Neural cell (in vitro differentiated cells): ENCODE measurements around the gene PKIB. TPM values are rescaled to one million over a fixed set of nuclear protein-coding genes. Genes with fewer than 3 reads are reported as not detected.

ENCODE experiments used
- H2AFZ ChIP-seq: fragments of 200-600, 300-800 bp; sonication (generic), shearing (Covaris generic); 2 replicates; pipeline ENCODE4 v1.6.0; 2014; ENCODE audit warnings: low read depth, mild to moderate bottlenecking, antibody characterized with exemption, low read length, moderate library complexity
- H3F3A ChIP-seq: fragments of 200-600 bp; shearing (Covaris generic); 2 replicates; pipeline ENCODE4 v1.6.1; 2016; ENCODE audit warnings: mild to moderate bottlenecking, moderate library complexity, mixed read lengths, antibody characterized with exemption, low read length; ENCODE audit not compliant: insufficient read depth, poor library complexity, severe bottlenecking
- H3K27ac ChIP-seq: fragments of 200-600, 300-800 bp; sonication (generic), shearing (Covaris generic); 2 replicates; pipeline ENCODE4 v1.5.1; 2014; ENCODE audit warnings: mild to moderate bottlenecking, low read length, moderate library complexity
- H3K27me3 ChIP-seq: fragments of 300-800, 200-600 bp; sonication (generic), shearing (Covaris generic); 2 replicates; pipeline ENCODE4 v1.6.0; 2014; ENCODE audit warnings: mild to moderate bottlenecking, low read depth, low read length, moderate library complexity; ENCODE audit not compliant: insufficient read depth
- H3K36me3 ChIP-seq: fragments of 300-800, 200-600 bp; sonication (generic), shearing (Covaris generic); 2 replicates; pipeline ENCODE4 v1.5.1; 2014; ENCODE audit warnings: mild to moderate bottlenecking, antibody characterized with exemption, low read length, moderate library complexity; ENCODE audit not compliant: insufficient read depth
- H3K4me2 ChIP-seq: fragments of 300-800, 200-600 bp; sonication (generic), shearing (Covaris generic); 2 replicates; pipeline ENCODE4 v1.6.0; 2014; ENCODE audit warnings: mild to moderate bottlenecking, low read length
- H3K4me3 ChIP-seq: fragments of 300-800, 200-600 bp; sonication (generic), shearing (Covaris generic); 2 replicates; pipeline ENCODE4 v1.5.1; 2014; ENCODE audit warnings: mild to moderate bottlenecking, low read length, moderate library complexity
- H3K79me2 ChIP-seq: fragments of 200-600 bp; shearing (Covaris generic); replicated peaks from 2 replicates; pipeline ENCODE4 v1.6.0; 2014; ENCODE audit warnings: mild to moderate bottlenecking, low read length, moderate library complexity; ENCODE audit not compliant: insufficient read depth
- H3K9ac ChIP-seq: fragments of 300-800, 200-600 bp; sonication (generic), shearing (Covaris generic); 2 replicates; pipeline ENCODE4 v1.6.1; 2016; ENCODE audit warnings: mild to moderate bottlenecking, low read length, mixed read lengths
- H3K9me2 ChIP-seq: fragments of 200-600 bp; shearing (Covaris generic); 2 replicates; pipeline ENCODE4 v1.6.1; 2016; ENCODE audit warnings: mild to moderate bottlenecking, low read length, mixed read lengths; ENCODE audit not compliant: insufficient read depth
- H3K9me3 ChIP-seq: fragments of 200-600, 300-800 bp; sonication (generic), shearing (Covaris generic); 2 replicates; pipeline ENCODE4 v1.6.1; 2016; ENCODE audit warnings: mild to moderate bottlenecking, mixed run types, low read length, moderate library complexity, mixed read lengths
- H4K20me1 ChIP-seq: fragments of 200-600 bp; shearing (Covaris generic); 2 replicates; pipeline ENCODE4 v1.6.1; 2016; ENCODE audit warnings: mild to moderate bottlenecking, mixed run types; ENCODE audit not compliant: insufficient read depth
- EP300 ChIP-seq: fragments of 450-650 bp; conservative IDR thresholded peaks from 2 replicates; pipeline ENCODE4 v1.6.1; 2014; ENCODE audit warnings: antibody characterized with exemption, mild to moderate bottlenecking, moderate library complexity; ENCODE audit not compliant: poor library complexity, severe bottlenecking
- EZH2 ChIP-seq: fragments of 200-600, 300-800 bp; shearing (Covaris generic), sonication (generic); IDR thresholded peaks from 2 replicates; pipeline ENCODE4 v1.6.1; 2014; ENCODE audit warnings: antibody characterized with exemption, low read length, borderline replicate concordance, mild to moderate bottlenecking; ENCODE audit not compliant: insufficient read depth, poor library complexity, severe bottlenecking
- MXI1 ChIP-seq: fragments of 450-650 bp; conservative IDR thresholded peaks from 2 replicates; pipeline ENCODE4 v1.6.1; 2014; ENCODE audit warnings: antibody characterized with exemption, mild to moderate bottlenecking; ENCODE audit not compliant: poor library complexity, severe bottlenecking
- POLR2AphosphoS5 ChIP-seq: IDR thresholded peaks from 2 replicates; pipeline ENCODE4 v1.6.1; 2012
- RAD21 ChIP-seq: fragments of 450-650 bp; conservative IDR thresholded peaks from 2 replicates; pipeline ENCODE4 v1.6.1; 2014; ENCODE audit warnings: antibody characterized with exemption, mild to moderate bottlenecking, moderate library complexity
- SMC3 ChIP-seq: fragments of 450-650 bp; conservative IDR thresholded peaks from 2 replicates; pipeline ENCODE4 v1.6.1; 2014; ENCODE audit warnings: antibody characterized with exemption, mild to moderate bottlenecking, moderate library complexity; ENCODE audit not compliant: poor library complexity
- TAF1 ChIP-seq: IDR thresholded peaks from 2 replicates; pipeline ENCODE4 v1.6.1; 2012; ENCODE audit warnings: low read depth
- polyA plus RNA-seq: library from polyadenylated mRNA; depleted of rRNA; stranded (reverse); fragments of >200 nt; gene quantifications from 2 replicates; pipeline ENCODE4 v1.2.3, GENCODE V29; 2014
- TF ChIP-seq, protein P1 (sequence below): fragments of 450-650 bp; IDR thresholded peaks from 2 replicates; pipeline ENCODE4 v1.5.1; 2014; ENCODE audit warnings: antibody characterized with exemption, mild to moderate bottlenecking, moderate library complexity; ENCODE audit not compliant: poor library complexity, severe bottlenecking
- TF ChIP-seq, protein P2 (sequence below): IDR thresholded peaks from 2 replicates; pipeline ENCODE4 v1.6.1; 2012; ENCODE audit warnings: borderline replicate concordance

PKIB gene
- polyA plus RNA-seq, 1 donor from 2014 or later, result 22.8 TPM

DNA sequence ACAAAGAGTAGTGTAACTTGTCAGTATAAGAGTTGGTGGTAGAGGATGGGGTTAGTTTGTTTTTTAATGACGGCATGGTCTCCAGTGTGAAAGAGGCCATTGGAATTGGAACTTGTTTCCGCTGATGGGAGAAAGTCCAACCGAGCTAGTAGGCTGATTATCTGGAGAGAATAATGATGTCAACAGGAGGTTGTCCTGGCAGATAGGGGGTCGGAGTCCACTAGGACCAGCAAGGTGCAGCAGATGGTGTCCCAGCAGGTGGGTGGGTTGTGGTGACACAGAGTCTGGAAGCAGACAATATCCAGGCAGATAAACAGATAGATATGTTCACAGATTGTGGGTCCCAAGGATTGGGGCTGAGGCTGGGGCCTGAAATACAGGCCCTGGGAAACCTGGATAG, 35.1 kb downstream of the PKIB start:
- no peaks in the 10 kb centered on the region for H3K79me2 ChIP-seq
- no peaks in the 10 kb centered on the region for H3K9me2 ChIP-seq
- H3F3A ChIP-seq, result no peaks in the 10 kb centered on the region
- H2AFZ ChIP-seq, result no peak overlapping the region
- H3K9me3 ChIP-seq, result no peaks in the 10 kb centered on the region
- no peak overlapping the region for H3K27ac ChIP-seq
- H3K4me2 ChIP-seq, result no peak overlapping the region
- no peaks in the 10 kb centered on the region for H3K36me3 ChIP-seq
- no peak overlapping the region for H3K9ac ChIP-seq
- no peaks in the 10 kb centered on the region for H4K20me1 ChIP-seq
- TF ChIP-seq SMC3, result no peak
- TF ChIP-seq TAF1, result no peak
- TF ChIP-seq POLR2AphosphoS5, result no peak
- TF ChIP-seq EZH2, result no peak
- TF ChIP-seq, protein P1, sequence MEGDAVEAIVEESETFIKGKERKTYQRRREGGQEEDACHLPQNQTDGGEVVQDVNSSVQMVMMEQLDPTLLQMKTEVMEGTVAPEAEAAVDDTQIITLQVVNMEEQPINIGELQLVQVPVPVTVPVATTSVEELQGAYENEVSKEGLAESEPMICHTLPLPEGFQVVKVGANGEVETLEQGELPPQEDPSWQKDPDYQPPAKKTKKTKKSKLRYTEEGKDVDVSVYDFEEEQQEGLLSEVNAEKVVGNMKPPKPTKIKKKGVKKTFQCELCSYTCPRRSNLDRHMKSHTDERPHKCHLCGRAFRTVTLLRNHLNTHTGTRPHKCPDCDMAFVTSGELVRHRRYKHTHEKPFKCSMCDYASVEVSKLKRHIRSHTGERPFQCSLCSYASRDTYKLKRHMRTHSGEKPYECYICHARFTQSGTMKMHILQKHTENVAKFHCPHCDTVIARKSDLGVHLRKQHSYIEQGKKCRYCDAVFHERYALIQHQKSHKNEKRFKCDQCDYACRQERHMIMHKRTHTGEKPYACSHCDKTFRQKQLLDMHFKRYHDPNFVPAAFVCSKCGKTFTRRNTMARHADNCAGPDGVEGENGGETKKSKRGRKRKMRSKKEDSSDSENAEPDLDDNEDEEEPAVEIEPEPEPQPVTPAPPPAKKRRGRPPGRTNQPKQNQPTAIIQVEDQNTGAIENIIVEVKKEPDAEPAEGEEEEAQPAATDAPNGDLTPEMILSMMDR, result no peak
- TF ChIP-seq MXI1, result no peak
- TF ChIP-seq RAD21, result no peak
- TF ChIP-seq, protein P2, sequence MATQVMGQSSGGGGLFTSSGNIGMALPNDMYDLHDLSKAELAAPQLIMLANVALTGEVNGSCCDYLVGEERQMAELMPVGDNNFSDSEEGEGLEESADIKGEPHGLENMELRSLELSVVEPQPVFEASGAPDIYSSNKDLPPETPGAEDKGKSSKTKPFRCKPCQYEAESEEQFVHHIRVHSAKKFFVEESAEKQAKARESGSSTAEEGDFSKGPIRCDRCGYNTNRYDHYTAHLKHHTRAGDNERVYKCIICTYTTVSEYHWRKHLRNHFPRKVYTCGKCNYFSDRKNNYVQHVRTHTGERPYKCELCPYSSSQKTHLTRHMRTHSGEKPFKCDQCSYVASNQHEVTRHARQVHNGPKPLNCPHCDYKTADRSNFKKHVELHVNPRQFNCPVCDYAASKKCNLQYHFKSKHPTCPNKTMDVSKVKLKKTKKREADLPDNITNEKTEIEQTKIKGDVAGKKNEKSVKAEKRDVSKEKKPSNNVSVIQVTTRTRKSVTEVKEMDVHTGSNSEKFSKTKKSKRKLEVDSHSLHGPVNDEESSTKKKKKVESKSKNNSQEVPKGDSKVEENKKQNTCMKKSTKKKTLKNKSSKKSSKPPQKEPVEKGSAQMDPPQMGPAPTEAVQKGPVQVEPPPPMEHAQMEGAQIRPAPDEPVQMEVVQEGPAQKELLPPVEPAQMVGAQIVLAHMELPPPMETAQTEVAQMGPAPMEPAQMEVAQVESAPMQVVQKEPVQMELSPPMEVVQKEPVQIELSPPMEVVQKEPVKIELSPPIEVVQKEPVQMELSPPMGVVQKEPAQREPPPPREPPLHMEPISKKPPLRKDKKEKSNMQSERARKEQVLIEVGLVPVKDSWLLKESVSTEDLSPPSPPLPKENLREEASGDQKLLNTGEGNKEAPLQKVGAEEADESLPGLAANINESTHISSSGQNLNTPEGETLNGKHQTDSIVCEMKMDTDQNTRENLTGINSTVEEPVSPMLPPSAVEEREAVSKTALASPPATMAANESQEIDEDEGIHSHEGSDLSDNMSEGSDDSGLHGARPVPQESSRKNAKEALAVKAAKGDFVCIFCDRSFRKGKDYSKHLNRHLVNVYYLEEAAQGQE, result no peak
- TF ChIP-seq EP300, result no peak
- no peaks in the 10 kb centered on the region for H3K27me3 ChIP-seq
- no peak overlapping the region for H3K4me3 ChIP-seq

DNA sequence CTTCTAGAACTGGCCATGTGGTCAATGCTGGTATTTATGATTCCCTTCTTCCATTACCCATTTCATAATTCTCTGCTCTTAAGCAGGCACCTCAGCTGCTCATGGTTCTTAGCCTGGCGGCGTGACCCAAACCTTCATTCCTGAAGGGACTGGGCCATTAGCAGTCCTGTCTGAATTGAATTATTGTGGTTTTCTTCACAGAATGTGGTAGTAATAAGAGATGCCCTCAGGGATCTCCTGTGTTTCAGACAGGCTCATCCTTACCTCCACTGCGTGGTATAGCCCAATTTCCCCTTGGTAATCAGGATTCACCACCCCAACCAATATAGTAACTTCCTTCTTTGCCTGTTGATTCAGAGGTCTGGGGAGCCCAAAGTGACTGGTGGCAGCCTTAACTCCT, 37.6 kb downstream of the PKIB start:
- no peak overlapping the region for H3K9ac ChIP-seq
- TF ChIP-seq MXI1 (no peak), SMC3 (no peak), EP300 (no peak), EZH2 (no peak), POLR2AphosphoS5 (no peak), RAD21 (no peak), TAF1 (no peak)
- TF ChIP-seq, protein P1, result no peak
- TF ChIP-seq, protein P2, result no peak
- no peaks in the 10 kb centered on the region for H3K9me3 ChIP-seq
- no peak overlapping the region for H3K4me3 ChIP-seq
- H2AFZ ChIP-seq, result no peak overlapping the region
- no peaks in the 10 kb centered on the region for H3K36me3 ChIP-seq
- no peaks in the 10 kb centered on the region for H3K79me2 ChIP-seq
- H3K9me2 ChIP-seq, result no peaks in the 10 kb centered on the region
- H4K20me1 ChIP-seq, result no peaks in the 10 kb centered on the region
- H3K27ac ChIP-seq, result no peak overlapping the region
- H3F3A ChIP-seq, result no peaks in the 10 kb centered on the region
- no peaks in the 10 kb centered on the region for H3K27me3 ChIP-seq
- no peak overlapping the region for H3K4me2 ChIP-seq
